Loucy (cell line): ENCODE data around the gene INTS6.

Experiments
- EZH2phosphoT487 ChIP-seq: fragments of 200-600 bp; IDR thresholded peaks from 2 replicates; pipeline ENCODE4 v1.6.1; 2018; ENCODE audit warnings: antibody characterized with exemption, mild to moderate bottlenecking, moderate library complexity, borderline replicate concordance
- TF ChIP-seq, protein P1 (sequence below): fragments of 200-600 bp; sonication (generic); conservative IDR thresholded peaks from 2 replicates; pipeline ENCODE4 v1.5.1; 2014; ENCODE audit warnings: mild to moderate bottlenecking, antibody characterized with exemption, low read length

DNA sequence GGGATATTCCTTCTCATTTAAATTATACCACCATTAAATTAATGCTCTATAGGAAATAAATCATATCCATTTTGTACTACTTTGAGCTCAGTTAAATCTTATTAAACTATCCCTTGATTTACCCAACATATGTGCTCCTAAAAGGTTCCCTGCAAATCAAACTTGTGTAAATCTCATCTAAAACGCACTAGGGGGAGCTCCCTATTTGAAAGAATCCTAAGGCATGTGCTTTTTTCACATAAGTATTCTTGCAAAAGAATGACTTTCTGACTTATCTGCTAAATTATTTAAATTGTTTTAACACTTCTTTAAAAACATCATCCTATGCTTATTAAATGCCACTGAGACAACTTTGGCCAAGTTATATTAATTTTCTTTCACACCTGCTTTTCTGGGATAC is 7.9 kb downstream of the INTS6 start:
- TF ChIP-seq, protein P1, sequence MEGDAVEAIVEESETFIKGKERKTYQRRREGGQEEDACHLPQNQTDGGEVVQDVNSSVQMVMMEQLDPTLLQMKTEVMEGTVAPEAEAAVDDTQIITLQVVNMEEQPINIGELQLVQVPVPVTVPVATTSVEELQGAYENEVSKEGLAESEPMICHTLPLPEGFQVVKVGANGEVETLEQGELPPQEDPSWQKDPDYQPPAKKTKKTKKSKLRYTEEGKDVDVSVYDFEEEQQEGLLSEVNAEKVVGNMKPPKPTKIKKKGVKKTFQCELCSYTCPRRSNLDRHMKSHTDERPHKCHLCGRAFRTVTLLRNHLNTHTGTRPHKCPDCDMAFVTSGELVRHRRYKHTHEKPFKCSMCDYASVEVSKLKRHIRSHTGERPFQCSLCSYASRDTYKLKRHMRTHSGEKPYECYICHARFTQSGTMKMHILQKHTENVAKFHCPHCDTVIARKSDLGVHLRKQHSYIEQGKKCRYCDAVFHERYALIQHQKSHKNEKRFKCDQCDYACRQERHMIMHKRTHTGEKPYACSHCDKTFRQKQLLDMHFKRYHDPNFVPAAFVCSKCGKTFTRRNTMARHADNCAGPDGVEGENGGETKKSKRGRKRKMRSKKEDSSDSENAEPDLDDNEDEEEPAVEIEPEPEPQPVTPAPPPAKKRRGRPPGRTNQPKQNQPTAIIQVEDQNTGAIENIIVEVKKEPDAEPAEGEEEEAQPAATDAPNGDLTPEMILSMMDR, result peak; percentile 73
- TF ChIP-seq EZH2phosphoT487, result no peak
